ENCODE results near the gene CACNG1.

GRCh38 chr17:67049025-67049739, 4.8 kb downstream of the CACNG1 start:
- no peak for TF ChIP-seq CTCF (IDR thresholded peaks at IDR 0.05)
- no peak for TF ChIP-seq POLR2AphosphoS5 (IDR thresholded peaks at IDR 0.05)
